ENCODE results near the gene CACNA2D3. TPM values are rescaled to one million over a fixed set of nuclear protein-coding genes. Genes with fewer than 3 reads are reported as not detected.

The CACNA2D3 gene
- total RNA-seq, 1 experiment from 2014 or later: 0.59 TPM

DNA sequence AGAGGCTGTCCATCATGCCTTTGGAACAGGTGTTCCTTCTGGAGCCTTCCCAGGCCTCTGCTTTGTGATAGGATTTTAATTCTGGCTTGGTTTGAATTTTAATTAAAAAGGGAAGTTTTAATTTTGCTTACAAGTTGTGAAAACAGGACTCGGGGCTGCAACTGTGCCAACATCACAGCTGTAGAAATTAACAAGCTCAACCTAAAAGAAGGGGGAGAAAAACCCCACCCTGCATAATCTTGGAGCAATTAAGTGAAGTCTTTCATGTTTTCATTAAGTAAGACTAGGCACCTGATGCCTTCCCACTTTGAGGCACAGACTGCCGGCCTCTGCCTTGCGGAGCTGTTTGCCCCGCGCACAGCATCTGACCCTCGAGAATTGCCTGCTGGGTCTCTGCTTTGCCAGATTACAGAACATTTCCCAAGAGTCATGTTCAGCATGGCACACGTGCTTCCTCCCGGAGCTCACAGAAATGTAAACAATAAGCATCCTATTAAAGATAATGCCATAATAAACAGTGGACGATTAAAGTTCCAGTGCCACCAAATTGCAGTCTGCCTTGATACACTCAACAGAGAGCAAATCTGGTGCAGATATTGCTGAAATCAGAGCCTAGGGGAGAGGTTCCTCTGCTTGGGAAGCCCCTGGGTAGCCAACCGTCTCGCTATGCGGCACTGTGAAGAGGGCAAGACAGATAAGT is 441.3 kb downstream of the CACNA2D3 start:
- POLR2A ChIA-PET (ENCODE audit: unreplicated experiment): no interaction called here
- Histone ChIP-seq H3K4me3 (no peak overlapping the region), H4K20me1 (ENCODE audit: insufficient read depth) (no peaks in the 10 kb centered on the region), H3K36me3 (ENCODE audit: low read depth) (no peaks in the 10 kb centered on the region), H3K27me3 (ENCODE audit: insufficient read depth, low read depth) (peaks cover 6% of the 10 kb centered on the region; the same call in 1 of the 2 replicates), H3K4me1 (replicated peaks; ENCODE audit: insufficient read depth) (no peaks in the 10 kb centered on the region), H3K27ac (no peak overlapping the region), H3K4me2 (no peak overlapping the region), H3K9me2 (ENCODE audit: insufficient read depth) (no peaks in the 10 kb centered on the region), H3F3A (ENCODE audit: insufficient read depth, low read depth) (no peaks in the 10 kb centered on the region), H2AFZ (no peak overlapping the region), H3K9me3 (ENCODE audit: insufficient read depth, low read depth) (no peaks in the 10 kb centered on the region), H3K79me2 (ENCODE audit: low read depth) (no peaks in the 10 kb centered on the region)
- TF ChIP-seq, protein P1, sequence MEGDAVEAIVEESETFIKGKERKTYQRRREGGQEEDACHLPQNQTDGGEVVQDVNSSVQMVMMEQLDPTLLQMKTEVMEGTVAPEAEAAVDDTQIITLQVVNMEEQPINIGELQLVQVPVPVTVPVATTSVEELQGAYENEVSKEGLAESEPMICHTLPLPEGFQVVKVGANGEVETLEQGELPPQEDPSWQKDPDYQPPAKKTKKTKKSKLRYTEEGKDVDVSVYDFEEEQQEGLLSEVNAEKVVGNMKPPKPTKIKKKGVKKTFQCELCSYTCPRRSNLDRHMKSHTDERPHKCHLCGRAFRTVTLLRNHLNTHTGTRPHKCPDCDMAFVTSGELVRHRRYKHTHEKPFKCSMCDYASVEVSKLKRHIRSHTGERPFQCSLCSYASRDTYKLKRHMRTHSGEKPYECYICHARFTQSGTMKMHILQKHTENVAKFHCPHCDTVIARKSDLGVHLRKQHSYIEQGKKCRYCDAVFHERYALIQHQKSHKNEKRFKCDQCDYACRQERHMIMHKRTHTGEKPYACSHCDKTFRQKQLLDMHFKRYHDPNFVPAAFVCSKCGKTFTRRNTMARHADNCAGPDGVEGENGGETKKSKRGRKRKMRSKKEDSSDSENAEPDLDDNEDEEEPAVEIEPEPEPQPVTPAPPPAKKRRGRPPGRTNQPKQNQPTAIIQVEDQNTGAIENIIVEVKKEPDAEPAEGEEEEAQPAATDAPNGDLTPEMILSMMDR (conservative IDR thresholded peaks at IDR 0.05): no peak
- TF ChIP-seq EZH2 (IDR thresholded peaks at IDR 0.05; ENCODE audit: low read depth): no peak
- CTCF ChIA-PET: no interaction called here
- BruUV-seq (replicated peaks): no TSS peak
- intact Hi-C loops (cut with micrococcal nuclease; ENCODE audit: unreplicated experiment): no loop called here
- no peak for DNase-seq

DNA sequence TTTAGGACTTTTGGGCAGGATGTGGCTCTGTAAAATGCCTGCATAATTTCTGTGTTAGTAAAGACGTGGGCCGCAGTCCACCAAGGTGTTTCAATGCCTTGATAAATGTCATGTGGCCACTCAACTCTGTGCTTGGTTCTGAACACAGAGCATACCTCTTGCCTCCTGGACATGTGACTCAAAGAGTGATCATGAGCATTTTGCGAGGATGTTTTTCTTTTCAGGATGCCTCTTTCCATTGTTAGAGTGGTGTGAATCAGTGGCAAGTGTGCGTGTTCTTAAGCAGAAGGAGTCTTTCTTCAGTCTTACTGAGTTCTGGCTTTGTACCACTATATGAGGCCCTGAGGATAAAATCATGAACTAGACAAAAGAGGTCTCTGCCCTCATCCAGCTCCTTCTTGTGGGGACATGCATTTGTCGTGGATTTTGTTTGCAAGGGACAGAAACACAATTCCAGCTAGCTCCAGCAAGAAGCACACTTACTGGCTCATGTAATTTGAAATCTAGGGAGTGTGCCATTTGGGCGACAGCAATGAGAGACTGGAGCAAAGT is 442.1 kb downstream of the CACNA2D3 start:
- CTCF ChIA-PET: no interaction called here

DNA sequence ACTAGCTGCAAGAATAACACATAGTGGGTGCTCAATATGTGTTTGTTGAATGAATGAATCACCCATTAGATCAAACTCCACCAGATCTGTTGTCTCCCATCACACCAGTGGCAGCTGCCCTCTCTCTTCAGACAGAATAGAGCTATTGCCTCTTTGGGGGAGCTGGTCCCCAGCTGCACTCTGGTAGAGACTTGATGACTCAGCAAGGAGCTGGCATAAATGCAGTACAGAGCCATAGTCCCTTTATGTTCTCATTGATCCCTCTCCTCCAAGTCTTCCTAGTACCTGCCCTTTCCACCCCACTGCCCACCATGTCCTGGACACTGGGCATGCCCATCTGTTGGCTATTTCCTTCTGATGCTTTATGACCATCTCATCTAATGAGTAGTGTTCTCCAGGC is 443.6 kb downstream of the CACNA2D3 start:
- no peak overlapping the region for H3K27ac ChIP-seq
- peaks cover 6% of the 10 kb centered on the region for H3K27me3 ChIP-seq (ENCODE audit: insufficient read depth, low read depth)
- H3K4me2 ChIP-seq: no peak overlapping the region
- POLR2A ChIA-PET (ENCODE audit: unreplicated experiment): no interaction called here
- intact Hi-C loops (cut with micrococcal nuclease; ENCODE audit: unreplicated experiment): no loop called here
- TF ChIP-seq EZH2 (IDR thresholded peaks at IDR 0.05; ENCODE audit: low read depth): no peak
- TF ChIP-seq, protein P1 (conservative IDR thresholded peaks at IDR 0.05): no peak
- H3K36me3 ChIP-seq (ENCODE audit: low read depth): no peaks in the 10 kb centered on the region
- CTCF ChIA-PET: no interaction called here
- no peak overlapping the region for H3K4me3 ChIP-seq
- no peaks in the 10 kb centered on the region for H3F3A ChIP-seq (ENCODE audit: insufficient read depth, low read depth)
- no peaks in the 10 kb centered on the region for H3K9me2 ChIP-seq (ENCODE audit: insufficient read depth)
- H3K79me2 ChIP-seq (ENCODE audit: low read depth): no peaks in the 10 kb centered on the region
- no peaks in the 10 kb centered on the region for H3K9me3 ChIP-seq (ENCODE audit: insufficient read depth, low read depth)
- H4K20me1 ChIP-seq (ENCODE audit: insufficient read depth): no peaks in the 10 kb centered on the region
- no peak for DNase-seq
- H3K4me1 ChIP-seq (replicated peaks; ENCODE audit: insufficient read depth): no peaks in the 10 kb centered on the region
- BruUV-seq (replicated peaks): no TSS peak
- H2AFZ ChIP-seq: no peak overlapping the region

More for the DNA sequence above, 442.1 kb downstream of the CACNA2D3 start:
- Histone ChIP-seq H3K79me2 (ENCODE audit: low read depth) (no peaks in the 10 kb centered on the region), H3K4me3 (no peak overlapping the region), H3K9me2 (ENCODE audit: insufficient read depth) (no peaks in the 10 kb centered on the region), H4K20me1 (ENCODE audit: insufficient read depth) (no peaks in the 10 kb centered on the region), H3K27ac (no peak overlapping the region), H3K9me3 (ENCODE audit: insufficient read depth, low read depth) (no peaks in the 10 kb centered on the region), H3K4me1 (replicated peaks; ENCODE audit: insufficient read depth) (no peaks in the 10 kb centered on the region), H2AFZ (no peak overlapping the region), H3F3A (ENCODE audit: insufficient read depth, low read depth) (no peaks in the 10 kb centered on the region), H3K27me3 (ENCODE audit: insufficient read depth, low read depth) (peaks cover 6% of the 10 kb centered on the region; the same call in 1 of the 2 replicates), H3K4me2 (no peak overlapping the region), H3K36me3 (ENCODE audit: low read depth) (no peaks in the 10 kb centered on the region)
- no TSS peak for BruUV-seq (replicated peaks)
- no peak for DNase-seq
- intact Hi-C loops (cut with micrococcal nuclease; ENCODE audit: unreplicated experiment): no loop called here
- POLR2A ChIA-PET (ENCODE audit: unreplicated experiment): no interaction called here
- TF ChIP-seq EZH2 (IDR thresholded peaks at IDR 0.05; ENCODE audit: low read depth): no peak
- TF ChIP-seq, protein P1 (conservative IDR thresholded peaks at IDR 0.05): no peak

All from PC-9 (cell line).